Thyroid gland (tissue), 4 donors: ENCODE data around the gene FRMD4A. TPM values are rescaled to one million over a fixed set of nuclear protein-coding genes. Genes with fewer than 3 reads are reported as not detected.

Source experiments
- DNase-seq, 2 donors: peaks; one replicate each; pipeline ENCODE4 v3.0.0-alpha.2; 2019
- H3K27ac ChIP-seq, 3 donors: fragments of 200-600 bp; sonication (generic); 1 replicate in 2 of 3; 2 replicates in 1 of 3; pipeline ENCODE4 v1.5.1; 2016 to 2019; ENCODE audit warnings: mild to moderate bottlenecking in 1 of 3, moderate library complexity in 1 of 3
- H3K27me3 ChIP-seq: fragments of 200-600 bp; sonication (generic); one replicate; pipeline ENCODE4 v1.5.1; 2019
- H3K36me3 ChIP-seq, 2 donors: fragments of 200-600 bp; sonication (generic); one replicate each; pipeline ENCODE4 v1.5.1; 2016 to 2019
- H3K4me1 ChIP-seq, 2 donors: fragments of 200-600 bp; sonication (generic); one replicate each; pipeline ENCODE4 v1.5.1; 2017 to 2019
- H3K4me3 ChIP-seq, 3 donors: fragments of 200-600 bp; sonication (generic); replicated peaks in 1 of 3; 1 replicate in 2 of 3; 2 replicates in 1 of 3; pipeline ENCODE4 v1.5.1; 2016; ENCODE audit warnings: mild to moderate bottlenecking in 1 of 3
- H3K9me3 ChIP-seq: fragments of 200-600 bp; sonication (generic); one replicate; pipeline ENCODE4 v1.5.1; 2017
- CTCF ChIP-seq, 6 experiments: fragments of 200-600 bp in 3 of 6; fragments of 450-650 bp in 3 of 6; sonication (generic) in 3 of 6; IDR thresholded peaks; one replicate each; pipeline ENCODE4 v1.5.1; 2016 to 2019; ENCODE audit warnings: antibody characterized with exemption in 6 of 6, mild to moderate bottlenecking in 2 of 6, inconsistent platforms in 1 of 6, moderate library complexity in 1 of 6
- POLR2A ChIP-seq, 2 donors: fragments of 450-650 bp; IDR thresholded peaks; one replicate each; pipeline ENCODE4 v1.6.1; 2017; ENCODE audit warnings: antibody characterized with exemption in 2 of 2, mild to moderate bottlenecking in 2 of 2, moderate library complexity in 1 of 2
- WGBS, 2 donors: methylation state at CpG; one replicate each; pipeline ENCODE4 v1.1.5; 2017; 5-methylcytosine and 5-hydroxymethylcytosine counted together
- intact Hi-C: fragments of 100-400 bp; cut with DNase I; formaldehyde crosslinking; loops from one replicate; pipeline ENCODE4 v1.15.1; 2023
- total RNA-seq, 4 donors: library from RNA; depleted of rRNA; stranded (reverse); fragments of >200 nt; gene quantifications; one replicate each; pipeline ENCODE4 v1.2.3, GENCODE V29; 2016

The FRMD4A gene
- total RNA-seq, 4 donors from 2014 or later = 10.6 to 18.6 (median 16.3) TPM

- WGBS, 2 donors = 98 to 100% methylated on average over 2 of the region's 2 CpGs
- intact Hi-C loops = no loop called here
- no peak overlapping the region for H3K27ac ChIP-seq
- H3K4me1 ChIP-seq = no peaks in the 10 kb centered on the region
- H3K4me3 ChIP-seq = no peak overlapping the region
- H3K36me3 ChIP-seq = peaks cover 17 to 24% of the 10 kb centered on the region in 2 donors
- TF ChIP-seq POLR2A (IDR thresholded peaks at IDR 0.05) = no peak
- TF ChIP-seq CTCF (IDR thresholded peaks at IDR 0.05) = no peak
- H3K9me3 ChIP-seq = no peaks in the 10 kb centered on the region
- H3K27me3 ChIP-seq = no peaks in the 10 kb centered on the region
- DNase-seq = no peak
Observed at GRCh38 chr10:13642293-13642692, 688.4 kb downstream of the FRMD4A start.

GRCh38 chr10:13637894-13638293 lies 692.8 kb downstream of the FRMD4A start:
- TF ChIP-seq POLR2A (IDR thresholded peaks at IDR 0.05) = no peak
- no peak for TF ChIP-seq CTCF (IDR thresholded peaks at IDR 0.05)
- H3K27me3 ChIP-seq = no peaks in the 10 kb centered on the region
- DNase-seq = no peak
- H3K36me3 ChIP-seq = no peaks in the 10 kb centered on the region
- no peaks in the 10 kb centered on the region for H3K9me3 ChIP-seq
- H3K4me1 ChIP-seq = no peaks in the 10 kb centered on the region
- no peak overlapping the region for H3K4me3 ChIP-seq
- intact Hi-C loops = no loop called here
- WGBS, 2 donors = 96 to 98% methylated on average over 5 of the region's 5 CpGs
- H3K27ac ChIP-seq = no peak overlapping the region

GRCh38 chr10:13637303-13637856 lies 693.3 kb downstream of the FRMD4A start:
- Histone ChIP-seq H3K4me3 (no peak overlapping the region), H3K9me3 (no peaks in the 10 kb centered on the region), H3K27ac (no peak overlapping the region), H3K27me3 (no peaks in the 10 kb centered on the region), H3K36me3 (no peaks in the 10 kb centered on the region), H3K4me1 (no peaks in the 10 kb centered on the region)
- WGBS, 2 donors = 85 to 88% methylated on average over 1 of the region's 1 CpG
- TF ChIP-seq CTCF (IDR thresholded peaks at IDR 0.05) (no peak), POLR2A (IDR thresholded peaks at IDR 0.05) (no peak)
- intact Hi-C loops = no loop called here
- no peak for DNase-seq

- no peaks in the 10 kb centered on the region for H3K4me1 ChIP-seq
- 98% methylated on average over 4 of the region's 4 CpGs for WGBS, 2 donors
- intact Hi-C loops = no loop called here
Observed at GRCh38 chr10:13636776-13637175, 693.9 kb downstream of the FRMD4A start.

More at GRCh38 chr10:13636776-13637175, 693.9 kb downstream of the FRMD4A start:
- Histone ChIP-seq H3K27me3 (no peaks in the 10 kb centered on the region), H3K27ac (no peak overlapping the region), H3K36me3 (no peaks in the 10 kb centered on the region), H3K9me3 (no peaks in the 10 kb centered on the region), H3K4me3 (no peak overlapping the region)
- DNase-seq = no peak
- no peak for TF ChIP-seq POLR2A (IDR thresholded peaks at IDR 0.05)
- no peak for TF ChIP-seq CTCF (IDR thresholded peaks at IDR 0.05)
